ENCODE data around the gene TGFB2. TPM values are rescaled to one million over a fixed set of nuclear protein-coding genes. Genes with fewer than 3 reads are reported as not detected.

TGFB2 gene
- total and polyA plus RNA-seq, 10 donors = 0.24 to 5.5 (median 2.1) TPM

DNA sequence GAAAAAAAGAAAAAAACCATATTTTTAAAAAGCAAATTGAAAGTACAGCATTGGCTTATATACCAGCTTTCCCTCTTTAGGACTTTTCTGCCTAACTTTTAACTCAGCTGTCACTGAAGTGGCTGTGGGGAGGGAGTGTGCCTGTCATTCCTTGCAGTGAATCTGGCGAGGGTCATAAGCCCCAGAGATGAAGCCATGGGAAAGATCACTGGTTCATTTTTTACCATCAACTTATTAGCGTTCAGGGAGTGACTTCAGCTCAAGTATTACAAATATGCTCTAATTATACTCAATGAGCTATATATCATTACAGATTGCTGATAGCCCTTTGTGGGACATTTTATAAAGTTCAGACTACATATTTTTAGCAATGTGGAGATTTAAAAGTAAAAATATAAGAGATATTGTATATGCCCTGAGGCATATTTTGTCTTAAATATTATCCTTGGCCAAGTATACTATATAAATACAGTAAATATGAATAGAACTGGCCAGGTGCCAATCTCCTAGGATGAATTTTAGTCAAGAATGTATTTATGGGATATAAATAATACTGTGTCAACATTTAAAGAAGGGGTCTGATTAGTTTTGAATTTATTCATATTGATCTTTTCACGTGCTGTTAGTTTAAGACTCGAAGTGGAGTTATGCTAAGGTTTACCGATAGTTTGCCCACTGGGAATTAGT is 4.4 kb downstream of the TGFB2 start:
- TF ChIP-seq, protein P1, sequence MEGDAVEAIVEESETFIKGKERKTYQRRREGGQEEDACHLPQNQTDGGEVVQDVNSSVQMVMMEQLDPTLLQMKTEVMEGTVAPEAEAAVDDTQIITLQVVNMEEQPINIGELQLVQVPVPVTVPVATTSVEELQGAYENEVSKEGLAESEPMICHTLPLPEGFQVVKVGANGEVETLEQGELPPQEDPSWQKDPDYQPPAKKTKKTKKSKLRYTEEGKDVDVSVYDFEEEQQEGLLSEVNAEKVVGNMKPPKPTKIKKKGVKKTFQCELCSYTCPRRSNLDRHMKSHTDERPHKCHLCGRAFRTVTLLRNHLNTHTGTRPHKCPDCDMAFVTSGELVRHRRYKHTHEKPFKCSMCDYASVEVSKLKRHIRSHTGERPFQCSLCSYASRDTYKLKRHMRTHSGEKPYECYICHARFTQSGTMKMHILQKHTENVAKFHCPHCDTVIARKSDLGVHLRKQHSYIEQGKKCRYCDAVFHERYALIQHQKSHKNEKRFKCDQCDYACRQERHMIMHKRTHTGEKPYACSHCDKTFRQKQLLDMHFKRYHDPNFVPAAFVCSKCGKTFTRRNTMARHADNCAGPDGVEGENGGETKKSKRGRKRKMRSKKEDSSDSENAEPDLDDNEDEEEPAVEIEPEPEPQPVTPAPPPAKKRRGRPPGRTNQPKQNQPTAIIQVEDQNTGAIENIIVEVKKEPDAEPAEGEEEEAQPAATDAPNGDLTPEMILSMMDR (IDR thresholded peaks at IDR 0.05 in 8 of 11, conservative IDR thresholded peaks at IDR 0.05 in 3 of 11) = no peak
- TF ChIP-seq POLR2AphosphoS5 (IDR thresholded peaks at IDR 0.05) (no peak), POLR2A (IDR thresholded peaks at IDR 0.05) (no peak)
- peak overlapping the region in 7 of 8 donors; percentile 30 to 81 (median 60) for H3K27ac ChIP-seq
- WGBS, 5 donors = 71 to 80% (median 79%) methylated on average over 5 of the region's 5 CpGs
- H3K36me3 ChIP-seq = no peaks in the 10 kb centered on the region
- intact Hi-C loops (cut with DNase I; ENCODE audit: low total_unique reads) = loop anchor here (10.0 kb wide), 1 partner anchor 175 kb away; no protein-coding TSS in a partner anchor
- peaks cover 14 to 79% (median 59%) of the 10 kb centered on the region in 6 donors for H3K4me1 ChIP-seq
- peak overlapping the region in 2 of 8 donors; percentile 1 to 14 for H3K4me3 ChIP-seq
- DNase-seq = no peak
- H3K27me3 ChIP-seq (replicated peaks in 1 of 7) = peaks cover 0 to 32% (median 3%) of the 10 kb centered on the region in 7 donors
- no peaks in the 10 kb centered on the region for H3K9me3 ChIP-seq

DNA sequence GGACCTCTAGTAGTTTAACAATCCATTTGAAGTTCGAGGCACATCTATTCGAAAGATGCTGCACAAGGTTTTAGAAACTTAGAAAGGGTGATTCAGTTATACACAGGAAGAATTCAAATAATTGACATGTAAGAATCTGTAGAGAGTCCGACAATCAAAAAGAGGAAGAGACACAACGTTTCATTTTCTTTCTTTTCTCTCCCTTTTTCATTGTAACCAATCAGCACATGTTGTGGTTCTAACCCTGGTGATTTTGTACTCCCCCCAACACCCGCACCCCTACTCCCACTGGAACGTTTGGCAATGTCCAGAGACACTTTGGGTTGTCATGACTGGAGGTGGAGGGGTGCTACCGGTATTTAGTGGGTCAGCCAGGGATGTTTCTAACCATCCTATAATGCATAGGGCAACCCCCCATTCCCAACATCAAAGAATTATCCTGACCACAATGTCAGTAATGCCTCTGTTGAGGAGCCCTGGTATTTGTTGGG is 4.9 kb downstream of the TGFB2 start:
- TF ChIP-seq POLR2A (IDR thresholded peaks at IDR 0.05) (no peak), POLR2AphosphoS5 (IDR thresholded peaks at IDR 0.05) (no peak)
- TF ChIP-seq, protein P1 (IDR thresholded peaks at IDR 0.05 in 8 of 11, conservative IDR thresholded peaks at IDR 0.05 in 3 of 11) = no peak
- peak overlapping the region in 1 of 8 donors; percentile 14 for H3K4me3 ChIP-seq
- intact Hi-C loops (cut with DNase I; ENCODE audit: low total_unique reads) = no loop called here
- peak overlapping the region in 6 of 8 donors; percentile 1 to 81 (median 72) for H3K27ac ChIP-seq
- no peaks in the 10 kb centered on the region for H3K9me3 ChIP-seq
- WGBS, 5 donors = 37 to 49% (median 38%) methylated on average over 7 of the region's 7 CpGs
- H3K27me3 ChIP-seq (replicated peaks in 1 of 7) = peaks cover 0 to 27% (median 0%) of the 10 kb centered on the region in 7 donors
- peaks cover 10 to 73% (median 54%) of the 10 kb centered on the region in 6 donors for H3K4me1 ChIP-seq
- no peaks in the 10 kb centered on the region for H3K36me3 ChIP-seq
- no peak for DNase-seq

DNA sequence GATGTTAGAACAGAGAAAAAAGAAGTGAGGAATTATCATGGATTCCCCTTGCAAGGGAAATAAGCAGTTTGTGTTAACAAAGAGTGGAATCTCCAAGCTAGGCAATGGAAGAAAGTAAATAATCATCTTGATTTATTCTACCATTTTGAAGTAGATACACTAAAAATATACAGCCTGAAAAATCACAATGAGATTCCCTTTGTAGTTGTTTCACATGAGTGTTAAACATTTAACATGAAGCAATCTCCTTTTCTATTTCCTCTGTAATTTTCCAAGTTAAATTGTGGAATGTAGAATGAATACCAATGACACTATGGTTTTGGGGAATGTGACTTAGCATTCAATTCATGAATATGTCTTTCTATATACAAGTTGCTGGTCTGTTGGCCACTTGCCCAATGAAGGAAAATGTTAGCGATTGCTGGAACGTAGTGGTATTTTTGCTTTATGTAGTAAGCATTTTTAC is 5.7 kb downstream of the TGFB2 start:
- Histone ChIP-seq H3K36me3 (no peaks in the 10 kb centered on the region), H3K27ac (peak overlapping the region; percentile 43 to 83 (median 74)), H3K4me1 (peaks cover 7 to 66% (median 46%) of the 10 kb centered on the region in 6 donors), H3K9me3 (no peaks in the 10 kb centered on the region), H3K27me3 (replicated peaks in 1 of 7) (peaks cover 0 to 19% (median 0%) of the 10 kb centered on the region in 7 donors), H3K4me3 (peak overlapping the region in 4 of 8 donors; percentile 14 to 57 (median 24))
- WGBS, 5 donors = 11 to 27% (median 20%) methylated on average over 2 of the region's 2 CpGs
- no peak for DNase-seq
- no peak for TF ChIP-seq POLR2AphosphoS5 (IDR thresholded peaks at IDR 0.05)
- TF ChIP-seq POLR2A (IDR thresholded peaks at IDR 0.05) = no peak
- intact Hi-C loops (cut with DNase I; ENCODE audit: low total_unique reads) = no loop called here

DNA sequence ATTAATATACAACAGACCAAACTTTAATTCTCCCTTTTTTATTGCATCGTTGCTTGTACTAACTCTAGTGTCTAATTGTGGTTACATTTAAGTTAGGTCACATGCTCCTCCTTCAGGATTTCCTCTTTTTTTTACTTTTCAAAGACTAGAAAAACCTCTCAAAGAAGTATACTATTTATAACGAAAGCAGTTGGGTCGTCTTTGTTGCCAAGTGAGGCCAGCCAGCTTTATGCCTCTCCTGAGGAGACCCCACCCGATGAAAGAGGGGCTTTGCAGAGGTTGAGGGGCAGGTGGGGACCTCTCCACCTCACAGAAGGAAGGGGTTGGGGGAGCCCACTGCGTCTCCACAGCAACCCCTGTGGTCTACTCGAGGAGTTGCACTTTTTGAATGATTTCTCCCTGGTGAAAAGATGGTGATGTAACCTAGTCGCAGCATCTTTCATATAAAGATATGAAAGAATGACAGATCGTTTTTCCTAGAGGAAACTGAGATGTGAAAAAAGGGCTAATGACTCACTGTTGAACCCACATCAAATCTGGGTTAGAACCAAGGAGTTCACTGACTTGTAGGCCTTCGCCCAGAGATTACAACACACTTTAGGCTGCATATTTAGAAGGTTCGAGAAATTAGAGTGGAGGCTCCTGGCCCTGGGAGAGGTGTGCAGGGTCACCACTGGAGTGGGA is 6.4 kb downstream of the TGFB2 start:
- H3K27ac ChIP-seq = peak overlapping the region; percentile 43 to 83 (median 74)
- intact Hi-C loops (cut with DNase I; ENCODE audit: low total_unique reads) = no loop called here
- H3K4me1 ChIP-seq = peaks cover 7 to 59% (median 40%) of the 10 kb centered on the region in 6 donors
- H3K4me3 ChIP-seq = peak overlapping the region in 6 of 8 donors; percentile 6 to 57 (median 17)
- WGBS, 5 donors = 16 to 23% (median 18%) methylated on average over 10 of the region's 10 CpGs
- peak; percentile 83 for DNase-seq
- H3K36me3 ChIP-seq = no peaks in the 10 kb centered on the region
- TF ChIP-seq POLR2A (IDR thresholded peaks at IDR 0.05) (no peak), POLR2AphosphoS5 (IDR thresholded peaks at IDR 0.05) (no peak)
- TF ChIP-seq, protein P1 (IDR thresholded peaks at IDR 0.05 in 8 of 11, conservative IDR thresholded peaks at IDR 0.05 in 3 of 11) = peak in 8 of 11 experiments; percentile 9 to 57 (median 42)
- H3K9me3 ChIP-seq = no peaks in the 10 kb centered on the region
- peaks cover 0 to 12% (median 0%) of the 10 kb centered on the region in 7 donors for H3K27me3 ChIP-seq (replicated peaks in 1 of 7)
